OCI-LY1 (cell line): ENCODE results near the gene ASB9.

Experiments
- H2AFZ ChIP-seq: fragments of 200-600 bp; sonication (generic), shearing (Covaris generic); 2 replicates; pipeline ENCODE4 v1.6.0; 2014; ENCODE audit warnings: antibody characterized with exemption, mild to moderate bottlenecking, low read length
- H3F3A ChIP-seq: fragments of 200-600 bp; sonication (generic), shearing (Covaris generic); 2 replicates; pipeline ENCODE4 v1.6.0; 2014; ENCODE audit warnings: mild to moderate bottlenecking, antibody characterized with exemption, low read length, moderate library complexity; ENCODE audit not compliant: insufficient read depth
- H3K27ac ChIP-seq: fragments of 200-600 bp; sonication (generic); 2 replicates; pipeline ENCODE4 v1.5.1; 2014; ENCODE audit warnings: low read length, mixed run types, mild to moderate bottlenecking, low read depth; ENCODE audit not compliant: poor library complexity, severe bottlenecking
- H3K27me3 ChIP-seq: fragments of 200-600 bp; sonication (generic); 2 replicates; pipeline ENCODE4 v1.6.0; 2014; ENCODE audit warnings: antibody characterized with exemption, mild to moderate bottlenecking, low read length, moderate library complexity; ENCODE audit not compliant: insufficient read depth
- H3K36me3 ChIP-seq: fragments of 200-600 bp; sonication (generic); 2 replicates; pipeline ENCODE4 v1.6.1; 2014; ENCODE audit warnings: mild to moderate bottlenecking, antibody characterized with exemption, low read length, moderate library complexity, mixed read lengths; ENCODE audit not compliant: insufficient read depth
- H3K4me1 ChIP-seq: fragments of 200-600 bp; sonication (generic); 2 replicates; pipeline ENCODE4 v1.5.1; 2014; ENCODE audit warnings: mild to moderate bottlenecking, low read length, moderate library complexity; ENCODE audit not compliant: insufficient read depth, severe bottlenecking
- H3K4me2 ChIP-seq: fragments of 200-600 bp; sonication (generic), shearing (Covaris generic); 2 replicates; pipeline ENCODE4 v1.6.1; 2014; ENCODE audit warnings: low read length
- H3K4me3 ChIP-seq: fragments of 200-600 bp; sonication (generic); 2 replicates; pipeline ENCODE4 v1.5.1; 2014; ENCODE audit warnings: low read length, low read depth, mild to moderate bottlenecking, mixed read lengths; ENCODE audit not compliant: poor library complexity, severe bottlenecking
- H3K79me2 ChIP-seq: fragments of 200-600 bp; shearing (Covaris generic); 2 replicates; pipeline ENCODE4 v1.6.1; 2016; ENCODE audit warnings: mixed run types, low read length, mixed read lengths; ENCODE audit not compliant: insufficient read depth
- H3K9ac ChIP-seq: fragments of 200-600 bp; sonication (generic), shearing (Covaris generic); 2 replicates; pipeline ENCODE4 v1.6.1; 2014; ENCODE audit warnings: mild to moderate bottlenecking, low read length, mixed read lengths
- H3K9me2 ChIP-seq: fragments of 200-600 bp; sonication (generic), shearing (Covaris generic); 2 replicates; pipeline ENCODE4 v1.6.1; 2014; ENCODE audit warnings: low read depth, mild to moderate bottlenecking, low read length, mixed read lengths
- H3K9me3 ChIP-seq: fragments of 200-600 bp; shearing (Covaris generic); 2 replicates; pipeline ENCODE4 v1.6.1; 2014; ENCODE audit warnings: low read length, mixed read lengths
- H4K20me1 ChIP-seq: fragments of 200-600 bp; sonication (generic), shearing (Covaris generic); 2 replicates; pipeline ENCODE4 v1.6.0; 2016; ENCODE audit warnings: mild to moderate bottlenecking, low read length; ENCODE audit not compliant: insufficient read depth
- EZH2 ChIP-seq: fragments of 200-600 bp; sonication (generic), shearing (Covaris generic); IDR thresholded peaks from 2 replicates; pipeline ENCODE4 v1.8.0; 2017; ENCODE audit warnings: borderline replicate concordance, mixed run types, mild to moderate bottlenecking, antibody characterized with exemption, low read length, moderate library complexity, mixed read lengths
- TF ChIP-seq, protein P1 (sequence below): fragments of 200-600 bp; sonication (generic), shearing (Covaris generic); IDR thresholded peaks from 2 replicates; pipeline ENCODE4 v1.5.1; 2017; ENCODE audit warnings: mild to moderate bottlenecking, antibody characterized with exemption, low read length, moderate library complexity, mixed read lengths

ASB9 gene

DNA sequence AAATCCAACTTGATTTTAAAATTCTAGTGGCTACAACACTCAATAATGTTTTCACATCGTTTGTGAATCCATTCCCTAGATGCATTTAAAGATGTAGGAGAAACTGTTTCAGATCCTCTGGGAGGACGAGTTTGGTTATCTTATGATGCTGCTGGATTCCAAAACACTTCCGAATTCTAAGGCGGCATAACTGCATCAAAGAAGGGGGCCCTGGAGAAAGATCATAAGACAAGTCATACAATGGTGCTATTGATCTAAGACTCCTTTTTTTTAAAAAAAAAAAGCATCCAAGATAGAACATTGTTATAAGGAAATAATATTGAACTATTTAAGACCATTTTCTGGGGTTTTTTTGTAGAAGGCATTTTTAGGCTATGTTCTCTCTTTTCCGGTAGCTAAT is 25.5 kb downstream of the ASB9 start:
- TF ChIP-seq EZH2: no peak
- TF ChIP-seq, protein P1, sequence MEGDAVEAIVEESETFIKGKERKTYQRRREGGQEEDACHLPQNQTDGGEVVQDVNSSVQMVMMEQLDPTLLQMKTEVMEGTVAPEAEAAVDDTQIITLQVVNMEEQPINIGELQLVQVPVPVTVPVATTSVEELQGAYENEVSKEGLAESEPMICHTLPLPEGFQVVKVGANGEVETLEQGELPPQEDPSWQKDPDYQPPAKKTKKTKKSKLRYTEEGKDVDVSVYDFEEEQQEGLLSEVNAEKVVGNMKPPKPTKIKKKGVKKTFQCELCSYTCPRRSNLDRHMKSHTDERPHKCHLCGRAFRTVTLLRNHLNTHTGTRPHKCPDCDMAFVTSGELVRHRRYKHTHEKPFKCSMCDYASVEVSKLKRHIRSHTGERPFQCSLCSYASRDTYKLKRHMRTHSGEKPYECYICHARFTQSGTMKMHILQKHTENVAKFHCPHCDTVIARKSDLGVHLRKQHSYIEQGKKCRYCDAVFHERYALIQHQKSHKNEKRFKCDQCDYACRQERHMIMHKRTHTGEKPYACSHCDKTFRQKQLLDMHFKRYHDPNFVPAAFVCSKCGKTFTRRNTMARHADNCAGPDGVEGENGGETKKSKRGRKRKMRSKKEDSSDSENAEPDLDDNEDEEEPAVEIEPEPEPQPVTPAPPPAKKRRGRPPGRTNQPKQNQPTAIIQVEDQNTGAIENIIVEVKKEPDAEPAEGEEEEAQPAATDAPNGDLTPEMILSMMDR: no peak
- Histone ChIP-seq H3K9me2 (no peaks in the 10 kb centered on the region), H3K27me3 (no peaks in the 10 kb centered on the region), H3K9me3 (no peaks in the 10 kb centered on the region), H3F3A (no peaks in the 10 kb centered on the region), H3K9ac (no peak overlapping the region), H3K4me3 (no peak overlapping the region), H3K79me2 (no peaks in the 10 kb centered on the region), H3K27ac (no peak overlapping the region), H3K4me1 (no peaks in the 10 kb centered on the region), H4K20me1 (no peaks in the 10 kb centered on the region), H3K4me2 (no peak overlapping the region), H3K36me3 (no peaks in the 10 kb centered on the region), H2AFZ (no peak overlapping the region)

DNA sequence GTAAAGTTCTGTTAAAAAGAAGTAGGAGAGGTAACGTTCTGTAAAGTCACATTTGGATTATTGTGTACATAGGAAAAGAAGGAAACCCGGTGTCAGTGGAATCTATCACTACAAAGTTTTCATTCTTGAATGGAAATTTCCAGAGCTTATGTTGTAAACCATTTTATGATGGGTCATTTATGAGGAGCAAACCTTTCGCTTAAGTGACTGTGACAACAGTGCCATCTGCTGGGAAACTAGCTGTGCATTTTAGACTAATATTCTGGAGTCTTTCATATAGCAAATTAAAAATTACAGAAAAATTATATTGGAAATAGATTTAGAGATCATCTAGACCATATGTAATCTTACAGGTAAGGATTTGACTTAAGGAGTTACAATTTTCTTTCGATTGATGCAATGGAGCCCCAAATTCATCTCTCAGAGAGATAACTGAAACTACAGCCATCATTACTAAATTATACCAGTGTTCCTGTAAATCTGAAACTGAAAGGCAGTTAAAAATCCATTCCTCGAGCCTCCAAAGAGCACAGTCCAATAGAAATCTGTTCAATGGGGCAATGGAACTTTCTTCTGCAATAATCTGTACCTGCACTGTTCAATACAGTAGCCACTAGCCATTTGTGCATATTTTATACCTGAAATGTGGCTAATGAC is 26.9 kb downstream of the ASB9 start:
- Histone ChIP-seq H3K4me1 (no peaks in the 10 kb centered on the region), H3K4me2 (no peak overlapping the region), H3K36me3 (no peaks in the 10 kb centered on the region), H2AFZ (no peak overlapping the region), H3K9me2 (no peaks in the 10 kb centered on the region), H3K4me3 (no peak overlapping the region), H3K9me3 (no peaks in the 10 kb centered on the region), H3K9ac (no peak overlapping the region), H3K27ac (no peak overlapping the region), H3F3A (no peaks in the 10 kb centered on the region), H3K27me3 (no peaks in the 10 kb centered on the region), H3K79me2 (no peaks in the 10 kb centered on the region), H4K20me1 (no peaks in the 10 kb centered on the region)
- no peak for TF ChIP-seq EZH2
- TF ChIP-seq, protein P1: peak; percentile 35; the same call in 1 of the 2 replicates

DNA sequence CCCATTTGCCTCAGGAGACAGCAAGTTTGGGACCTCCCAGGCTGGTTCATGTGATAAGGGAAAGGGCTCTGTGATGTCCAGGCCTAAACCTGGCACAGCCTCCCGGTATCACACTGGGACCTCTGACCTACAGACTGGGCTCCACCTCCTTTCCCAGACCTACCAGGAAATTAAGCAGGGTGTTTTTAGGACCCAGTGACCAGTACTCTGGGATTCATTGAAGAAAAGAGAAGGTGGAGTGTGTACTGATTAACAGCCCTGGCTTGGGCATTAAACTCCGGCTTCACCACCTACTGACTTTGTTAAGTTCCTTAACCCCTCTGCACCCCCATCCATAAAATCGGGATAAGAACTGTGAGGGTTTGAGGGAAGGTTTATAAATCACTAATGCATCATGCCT is 28.6 kb downstream of the ASB9 start:
- Histone ChIP-seq H3K4me3 (no peak overlapping the region), H3F3A (no peaks in the 10 kb centered on the region), H3K36me3 (no peaks in the 10 kb centered on the region), H3K27ac (no peak overlapping the region), H3K4me1 (no peaks in the 10 kb centered on the region), H3K79me2 (no peaks in the 10 kb centered on the region), H4K20me1 (no peaks in the 10 kb centered on the region), H3K4me2 (no peak overlapping the region), H3K9me3 (no peaks in the 10 kb centered on the region), H3K9me2 (no peaks in the 10 kb centered on the region), H2AFZ (no peak overlapping the region), H3K27me3 (no peaks in the 10 kb centered on the region), H3K9ac (no peak overlapping the region)
- TF ChIP-seq, protein P1: no peak
- TF ChIP-seq EZH2: no peak
